ENCODE results near the gene ZNF75A.

- TF ChIP-seq CTCF (IDR thresholded peaks at IDR 0.05) (no peak), ZFX (IDR thresholded peaks at IDR 0.05; ENCODE audit: borderline replicate concordance) (no peak)
Measured at GRCh38 chr16:3281222-3281820, 24.0 kb upstream of the ZNF75A start.
